CD8-positive, alpha-beta memory T cell (primary cell): ENCODE results near the gene CCDC78. TPM values are rescaled to one million over a fixed set of nuclear protein-coding genes. Genes with fewer than 3 reads are reported as not detected.
"Not testable (repeated sequence)": the region's sequence is repeated elsewhere in the genome, so short reads cannot be mapped to it uniquely, and the experiment has no call there.

Experiments used
- CTCF ChIA-PET: fragments of 350-600 bp; sonication (Branson Sonifier 250); formaldehyde crosslinking; loops from one replicate; lab custom pipeline; 2021; ENCODE audit warnings: antibody characterized with exemption; lab: Charles Lee
- POLR2A ChIA-PET: fragments of 350-600 bp; sonication (Branson Sonifier 250); formaldehyde crosslinking; loops from one replicate; lab custom pipeline; 2021; ENCODE audit warnings: antibody characterized with exemption; lab: Charles Lee
- DNase-seq, 5 donors: peaks; one replicate each; pipeline versions ENCODE4 v3.0.0 to v3.0.0-alpha.2; 2020 to 2022; ENCODE audit warnings: mixed read lengths in 1 of 5
- H3K27ac ChIP-seq: one replicate; pipeline ENCODE4 v1.7.0; 2013; ENCODE audit warnings: low read depth, mild to moderate bottlenecking, low read length, moderate library complexity
- H3K27me3 ChIP-seq: 2 replicates; pipeline ENCODE4 v1.7.0; 2013; ENCODE audit warnings: low read length, mild to moderate bottlenecking; ENCODE audit not compliant: insufficient read depth, poor library complexity, severe bottlenecking
- H3K36me3 ChIP-seq: 2 replicates; pipeline ENCODE4 v1.7.0; 2013; ENCODE audit warnings: mild to moderate bottlenecking, low read length, moderate library complexity; ENCODE audit not compliant: insufficient read depth
- H3K4me1 ChIP-seq: 2 replicates; pipeline ENCODE4 v1.7.0; 2013; ENCODE audit warnings: mild to moderate bottlenecking, low read length, moderate library complexity; ENCODE audit not compliant: insufficient read depth
- H3K4me3 ChIP-seq: 2 replicates; pipeline ENCODE4 v1.7.0; 2013; ENCODE audit warnings: mild to moderate bottlenecking, low read length
- H3K9me3 ChIP-seq: 2 replicates; pipeline ENCODE4 v1.7.0; 2013; ENCODE audit warnings: mild to moderate bottlenecking, low read length
- H3K27ac Mint-ChIP-seq, 8 donors: one replicate each; pipeline ENCODE4 v1.8.0; 2020 to 2021; ENCODE audit warnings: mixed read lengths in 8 of 8, mild to moderate bottlenecking in 6 of 8, inconsistent platforms in 3 of 8, moderate library complexity in 3 of 8
- H3K27me3 Mint-ChIP-seq, 2 donors: one replicate each; pipeline ENCODE4 v1.8.0; 2020 to 2021; ENCODE audit warnings: mixed read lengths in 2 of 2, mild to moderate bottlenecking in 1 of 2, moderate library complexity in 1 of 2
- H3K36me3 Mint-ChIP-seq, 3 donors: one replicate each; pipeline ENCODE4 v1.8.0; 2020 to 2021; ENCODE audit warnings: mixed read lengths in 3 of 3, inconsistent platforms in 1 of 3, mild to moderate bottlenecking in 1 of 3
- H3K4me1 Mint-ChIP-seq, 3 donors: one replicate each; pipeline ENCODE4 v1.8.0; 2020 to 2021; ENCODE audit warnings: mixed read lengths in 3 of 3, inconsistent platforms in 1 of 3, mild to moderate bottlenecking in 1 of 3
- H3K4me3 Mint-ChIP-seq, 7 donors: one replicate each; pipeline ENCODE4 v1.8.0; 2020 to 2021; ENCODE audit warnings: mixed read lengths in 7 of 7, mild to moderate bottlenecking in 6 of 7, moderate library complexity in 4 of 7, inconsistent platforms in 2 of 7
- H3K9me3 Mint-ChIP-seq, 5 donors: one replicate each; pipeline ENCODE4 v1.8.0; 2020 to 2022; ENCODE audit warnings: mixed read lengths in 5 of 5, mild to moderate bottlenecking in 3 of 5, moderate library complexity in 2 of 5, inconsistent platforms in 1 of 5
- polyA plus RNA-seq: library from polyadenylated mRNA; unstranded; fragments of 300-500 nt; fragmentation: Illumina TruSeq; gene quantifications from one replicate; pipeline ENCODE4 v1.2.3, GENCODE V29; 2021
- total RNA-seq, 2 experiments: library from RNA; stranded (reverse); gene quantifications; one replicate each; pipeline ENCODE4 v1.2.3, GENCODE V29; 2021

Gene CCDC78
- total and polyA plus RNA-seq, 3 experiments from 2014 or later: 0.53 to 9.9 (median 9.8) TPM

GRCh38 chr16:747978-748746, 21.9 kb upstream of the CCDC78 start:
- no peak overlapping the region for H3K27ac Mint-ChIP-seq
- no peak for DNase-seq
- no peaks in the 10 kb centered on the region for H3K4me1 Mint-ChIP-seq
- H3K4me1 ChIP-seq: no peaks in the 10 kb centered on the region
- H3K27me3 Mint-ChIP-seq: peaks cover 0 to 2% of the 10 kb centered on the region in 2 donors
- H3K4me3 ChIP-seq: no peak overlapping the region
- CTCF ChIA-PET: no interaction called here
- H3K36me3 ChIP-seq: no peaks in the 10 kb centered on the region
- no peaks in the 10 kb centered on the region for H3K36me3 Mint-ChIP-seq
- no peak overlapping the region for H3K27ac ChIP-seq
- no peak overlapping the region for H3K4me3 Mint-ChIP-seq
- POLR2A ChIA-PET: no interaction called here
- no peaks in the 10 kb centered on the region for H3K9me3 Mint-ChIP-seq
- H3K9me3 ChIP-seq: no peaks in the 10 kb centered on the region
- H3K27me3 ChIP-seq: no peaks in the 10 kb centered on the region

- ChIA-PET POLR2A (no interaction called here), CTCF (interaction anchor here (1.1 kb wide), 1 partner anchor 34 kb away, joined by 3 read pairs; no protein-coding TSS in a partner anchor)
- no peak for DNase-seq
- no peaks in the 10 kb centered on the region for H3K27me3 ChIP-seq
- H3K4me1 ChIP-seq: no peaks in the 10 kb centered on the region
- Mint-ChIP-seq H3K27ac (no peak overlapping the region), H3K9me3 (no peaks in the 10 kb centered on the region), H3K4me3 (no peak overlapping the region), H3K36me3 (no peaks in the 10 kb centered on the region), H3K4me1 (no peaks in the 10 kb centered on the region), H3K27me3 (peaks cover 0 to 2% of the 10 kb centered on the region in 2 donors)
- no peak overlapping the region for H3K27ac ChIP-seq
- no peaks in the 10 kb centered on the region for H3K36me3 ChIP-seq
- no peak overlapping the region for H3K4me3 ChIP-seq
- no peaks in the 10 kb centered on the region for H3K9me3 ChIP-seq
These were observed 20.4 kb upstream of the CCDC78 start for GRCh38 chr16:746637-747036.

GRCh38 chr16:745739-746138, 19.5 kb upstream of the CCDC78 start:
- ChIA-PET POLR2A (no interaction called here), CTCF (interaction anchor here (18.9 kb wide), 1 partner anchor 28 kb away, joined by 332 read pairs; the partner anchor contains the start of genes ANTKMT, CCDC78, HAGHL and METRN)
- no peaks in the 10 kb centered on the region for H3K9me3 ChIP-seq
- H3K27ac Mint-ChIP-seq: no peak overlapping the region
- H3K4me1 Mint-ChIP-seq: peaks cover 0 to 3% (median 0%) of the 10 kb centered on the region in 3 donors
- H3K27ac ChIP-seq: no peak overlapping the region
- H3K4me3 Mint-ChIP-seq: no peak overlapping the region
- no peak overlapping the region for H3K4me3 ChIP-seq
- no peaks in the 10 kb centered on the region for H3K36me3 Mint-ChIP-seq
- no peaks in the 10 kb centered on the region for H3K9me3 Mint-ChIP-seq
- H3K4me1 ChIP-seq: no peaks in the 10 kb centered on the region
- no peaks in the 10 kb centered on the region for H3K27me3 ChIP-seq
- H3K36me3 ChIP-seq: no peaks in the 10 kb centered on the region
- DNase-seq: no peak
- H3K27me3 Mint-ChIP-seq: no peaks in the 10 kb centered on the region

- DNase-seq: no peak
- no peaks in the 10 kb centered on the region for H3K27me3 Mint-ChIP-seq
These were observed 17.7 kb upstream of the CCDC78 start for GRCh38 chr16:743794-744500.

GRCh38 chr16:742894-743293, 16.7 kb upstream of the CCDC78 start:
- POLR2A ChIA-PET, H3K27ac Mint-ChIP-seq, H3K9me3 Mint-ChIP-seq: not testable (repeated sequence)

More at GRCh38 chr16:743794-744500, 17.7 kb upstream of the CCDC78 start:
- Mint-ChIP-seq H3K36me3 (peaks cover 0 to 6% (median 0%) of the 10 kb centered on the region in 3 donors), H3K27ac (no peak overlapping the region), H3K4me1 (peaks cover 0 to 15% (median 1%) of the 10 kb centered on the region in 3 donors), H3K4me3 (peak overlapping the region in 1 of 7 donors; percentile 44), H3K9me3 (no peaks in the 10 kb centered on the region)
- Histone ChIP-seq H3K27me3 (no peaks in the 10 kb centered on the region), H3K9me3 (no peaks in the 10 kb centered on the region), H3K4me1 (peaks cover 10% of the 10 kb centered on the region), H3K36me3 (no peaks in the 10 kb centered on the region), H3K4me3 (no peak overlapping the region), H3K27ac (no peak overlapping the region)
- ChIA-PET CTCF (interaction anchor here (0.7 to 18.9 kb wide), 5 partner anchors 13 to 1202 kb away, joined by 3 to 332 read pairs (median 3); partner anchors contain the start of genes ANTKMT, CCDC78, HAGHL and METRN), POLR2A (no interaction called here)

GRCh38 chr16:741986-742629, 15.9 kb upstream of the CCDC78 start:
- Mint-ChIP-seq H3K4me1 (peaks cover 0 to 15% (median 1%) of the 10 kb centered on the region in 3 donors), H3K4me3 (peak overlapping the region in 6 of 7 donors; percentile 34 to 85 (median 72)), H3K9me3 (no peaks in the 10 kb centered on the region), H3K36me3 (peaks cover 0 to 14% (median 0%) of the 10 kb centered on the region in 3 donors), H3K27ac (peak overlapping the region in 3 of 8 donors; percentile 32 to 87 (median 45)), H3K27me3 (no peaks in the 10 kb centered on the region)
- no peak for DNase-seq
- peaks cover 10% of the 10 kb centered on the region for H3K4me1 ChIP-seq
- ChIA-PET POLR2A (no interaction called here), CTCF (interaction anchor here (1.0 to 18.9 kb wide), 6 partner anchors 8 to 30 kb away, joined by 3 to 332 read pairs (median 6); partner anchors contain the start of genes ANTKMT, CCDC78, HAGHL and METRN)
- H3K27ac ChIP-seq: no peak overlapping the region
- H3K36me3 ChIP-seq: peaks cover 3% of the 10 kb centered on the region
- no peak overlapping the region for H3K4me3 ChIP-seq
- H3K27me3 ChIP-seq: no peaks in the 10 kb centered on the region
- H3K9me3 ChIP-seq: no peaks in the 10 kb centered on the region

More at GRCh38 chr16:742894-743293, 16.7 kb upstream of the CCDC78 start:
- H3K36me3 Mint-ChIP-seq, H3K36me3 ChIP-seq, H3K27ac ChIP-seq, H3K27me3 Mint-ChIP-seq, DNase-seq, H3K4me3 ChIP-seq, H3K9me3 ChIP-seq, H3K4me1 ChIP-seq, H3K27me3 ChIP-seq: not testable (repeated sequence)
- Mint-ChIP-seq H3K4me3 (peak overlapping the region in 1 of 7 donors; percentile 23), H3K4me1 (peaks cover 0 to 15% (median 1%) of the 10 kb centered on the region in 3 donors)
- CTCF ChIA-PET: interaction anchor here (1.4 to 18.9 kb wide), 2 partner anchors 12 to 26 kb away, joined by 4 to 332 read pairs; partner anchors contain the start of genes ANTKMT, CCDC78, HAGHL and METRN

GRCh38 chr16:740764-741505, 14.7 kb upstream of the CCDC78 start, which contains the start of gene CIAO3:
CIAO3 (minus strand) TSS chr16:740997; CDS start chr16:740985, 12 bp downstream.
- Mint-ChIP-seq H3K27me3 (no peaks in the 10 kb centered on the region), H3K27ac (peak within 1 kb of the TSS in 5 of 8 donors; percentile 45 to 87 (median 57)), H3K9me3 (no peaks in the 10 kb centered on the region), H3K4me1 (peaks cover 0 to 15% (median 1%) of the 10 kb centered on the region in 3 donors), H3K4me3 (peak within 1 kb of the TSS; percentile 71 to 92 (median 81)), H3K36me3 (peaks cover 0 to 26% (median 0%) of the 10 kb centered on the region in 3 donors)
- no peaks in the 10 kb centered on the region for H3K9me3 ChIP-seq
- peak within 1 kb of the TSS; percentile 78 for H3K27ac ChIP-seq
- peaks cover 5% of the 10 kb centered on the region for H3K36me3 ChIP-seq
- CTCF ChIA-PET: interaction anchor here (0.6 to 18.9 kb wide), 13 partner anchors 9 to 65 kb away, joined by 3 to 332 read pairs (median 4); partner anchors contain the start of genes ANTKMT, CCDC78, CHTF18 and HAGHL
- peak; percentile 86 to 95 (median 89) for DNase-seq
- H3K27me3 ChIP-seq: no peaks in the 10 kb centered on the region
- peak within 1 kb of the TSS; percentile 71 for H3K4me3 ChIP-seq
- H3K4me1 ChIP-seq: peaks cover 10% of the 10 kb centered on the region
- POLR2A ChIA-PET: interaction anchor here (0.7 to 2.3 kb wide), 6 partner anchors 13 to 46 kb away, joined by 3 to 9 read pairs (median 4); partner anchors contain the start of genes ANTKMT, CCDC78 and METRN
